Measurements from ENCODE around the gene ETFA. TPM values are rescaled to one million over a fixed set of nuclear protein-coding genes. Genes with fewer than 3 reads are reported as not detected.

ETFA gene
- total RNA-seq, 2 experiments from 2014 or later, result 84.8 to 146 TPM

- Histone ChIP-seq H3K79me2 (ENCODE audit: insufficient read depth, low read depth, low read length) (no peaks in the 10 kb centered on the region), H2AFZ (ENCODE audit: low read length) (no peak overlapping the region), H3K4me3 (ENCODE audit: low read depth, low read length, poor library complexity, severe bottlenecking) (no peak overlapping the region), H3K36me3 (ENCODE audit: insufficient read depth, low read length) (peaks cover 10% of the 10 kb centered on the region), H3K4me1 (ENCODE audit: insufficient read depth, low read length, poor library complexity, severe bottlenecking) (no peaks in the 10 kb centered on the region), H3K4me2 (ENCODE audit: low read length) (no peak overlapping the region), H3K9me3 (ENCODE audit: low read length) (no peaks in the 10 kb centered on the region), H4K20me1 (ENCODE audit: insufficient read depth, low read length) (no peaks in the 10 kb centered on the region; the same call in 1 of the 2 replicates), H3K27ac (ENCODE audit: low read depth, low read length, poor library complexity, severe bottlenecking) (no peak overlapping the region), H3K9me2 (ENCODE audit: insufficient read depth, low read length) (no peaks in the 10 kb centered on the region)
- DNase-seq (ENCODE audit: low spot score), result no peak
- no peak for TF ChIP-seq CTCF (conservative IDR thresholded peaks at IDR 0.05; ENCODE audit: low read length)
- no peak for TF ChIP-seq EZH2phosphoT487 (IDR thresholded peaks at IDR 0.05; ENCODE audit: borderline replicate concordance, low read depth, low read length)
- ChIA-PET POLR2A (interaction anchor here (1.4 kb wide), 1 partner anchor 10 kb away, joined by 8 read pairs; the partner anchor contains the start of gene ISL2), CTCF (ENCODE audit: unreplicated experiment) (no interaction called here)
- BruUV-seq (replicated peaks), result no TSS peak
- intact Hi-C loops (cut with micrococcal nuclease; ENCODE audit: unreplicated experiment), result no loop called here
These were observed 34.8 kb upstream of the ETFA start for GRCh38 chr15:76345880-76346668.

GRCh38 chr15:76345583-76345879 is 34.3 kb upstream of the ETFA start:
- ChIA-PET POLR2A (interaction anchor here (0.6 to 1.4 kb wide), 3 partner anchors 9 to 137 kb away, joined by 3 to 8 read pairs (median 3); partner anchors contain the start of gene ISL2), CTCF (ENCODE audit: unreplicated experiment) (no interaction called here)
- Histone ChIP-seq H3K4me3 (ENCODE audit: low read depth, low read length, poor library complexity, severe bottlenecking) (no peak overlapping the region), H4K20me1 (ENCODE audit: insufficient read depth, low read length) (no peaks in the 10 kb centered on the region; the same call in 1 of the 2 replicates), H3K4me2 (ENCODE audit: low read length) (no peak overlapping the region), H3K9me3 (ENCODE audit: low read length) (no peaks in the 10 kb centered on the region), H3K36me3 (ENCODE audit: insufficient read depth, low read length) (peaks cover 13% of the 10 kb centered on the region), H3K9me2 (ENCODE audit: insufficient read depth, low read length) (no peaks in the 10 kb centered on the region), H3K4me1 (ENCODE audit: insufficient read depth, low read length, poor library complexity, severe bottlenecking) (no peaks in the 10 kb centered on the region), H3K79me2 (ENCODE audit: insufficient read depth, low read depth, low read length) (no peaks in the 10 kb centered on the region), H2AFZ (ENCODE audit: low read length) (no peak overlapping the region), H3K27ac (ENCODE audit: low read depth, low read length, poor library complexity, severe bottlenecking) (no peak overlapping the region)
- TF ChIP-seq EZH2phosphoT487 (IDR thresholded peaks at IDR 0.05; ENCODE audit: borderline replicate concordance, low read depth, low read length) (no peak), CTCF (conservative IDR thresholded peaks at IDR 0.05; ENCODE audit: low read length) (no peak)
- no TSS peak for BruUV-seq (replicated peaks)
- no peak for DNase-seq (ENCODE audit: low spot score)
- intact Hi-C loops (cut with micrococcal nuclease; ENCODE audit: unreplicated experiment), result no loop called here

All from OCI-LY7 (cell line).